Activated CD4-positive, alpha-beta memory T cell treated with anti-CD3 and anti-CD28 coated beads, Interleukin-2, amount 10 ng/mL, durations not matched to agents 7 days and 5 days (primary cell): ENCODE results near the gene HMCN2. TPM values are rescaled to one million over a fixed set of nuclear protein-coding genes. Genes with fewer than 3 reads are reported as not detected.
"Not testable (repeated sequence)": the region's sequence is repeated elsewhere in the genome, so short reads cannot be mapped to it uniquely, and the experiment has no call there.

Experiments
- CTCF ChIA-PET: fragments of 350-600 bp; sonication (Branson Sonifier 250); formaldehyde crosslinking; loops from one replicate; lab custom pipeline; 2021; ENCODE audit warnings: antibody characterized with exemption, inconsistent platforms; lab: Charles Lee
- POLR2A ChIA-PET: fragments of 350-600 bp; sonication (Branson Sonifier 250); formaldehyde crosslinking; loops from one replicate; lab custom pipeline; 2021; ENCODE audit warnings: antibody characterized with exemption; lab: Charles Lee
- DNase-seq: peaks from one replicate; pipeline ENCODE4 v3.0.0-alpha.2; 2020
- H3K27ac Mint-ChIP-seq: one replicate; pipeline ENCODE4 v1.8.0; 2021; ENCODE audit warnings: mild to moderate bottlenecking, mixed read lengths
- H3K27me3 Mint-ChIP-seq: one replicate; pipeline ENCODE4 v1.8.0; 2021; ENCODE audit warnings: mixed read lengths
- H3K36me3 Mint-ChIP-seq: one replicate; pipeline ENCODE4 v1.8.0; 2021; ENCODE audit warnings: low read depth, mixed read lengths
- H3K4me1 Mint-ChIP-seq: one replicate; pipeline ENCODE4 v1.8.0; 2021; ENCODE audit warnings: mixed read lengths
- H3K4me3 Mint-ChIP-seq: one replicate; pipeline ENCODE4 v1.8.0; 2021; ENCODE audit warnings: mild to moderate bottlenecking, mixed read lengths
- H3K9me3 Mint-ChIP-seq: one replicate; pipeline ENCODE4 v1.8.0; 2021; ENCODE audit warnings: mixed read lengths
- total RNA-seq, 2 experiments: library from RNA; stranded (reverse); gene quantifications; one replicate each; pipeline ENCODE4 v1.2.3, GENCODE V29; 2021

The HMCN2 gene
- total RNA-seq, 2 experiments from 2014 or later, result not detected

DNA sequence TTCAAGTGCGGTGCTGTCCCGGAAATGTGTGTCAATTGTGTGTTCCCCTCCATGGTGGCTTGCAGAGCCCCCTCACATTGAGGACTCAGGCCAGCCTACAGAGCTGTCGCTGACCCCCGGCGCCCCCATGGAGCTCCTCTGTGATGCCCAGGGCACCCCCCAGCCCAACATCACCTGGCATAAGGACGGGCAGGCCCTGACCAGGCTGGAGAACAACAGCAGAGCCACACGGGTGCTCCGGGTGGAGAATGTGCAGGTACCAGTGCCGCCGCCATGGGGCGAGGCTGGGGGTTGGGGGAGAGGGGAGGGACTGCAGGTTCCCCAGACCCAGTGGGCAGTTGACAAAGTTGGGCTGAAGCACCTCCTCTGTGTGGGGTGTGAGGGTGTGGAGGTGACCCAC is 128.8 kb downstream of the HMCN2 start:
- Mint-ChIP-seq H3K4me1 (no peaks in the 10 kb centered on the region), H3K4me3 (no peak overlapping the region), H3K9me3 (no peaks in the 10 kb centered on the region), H3K27me3 (no peaks in the 10 kb centered on the region), H3K36me3 (no peaks in the 10 kb centered on the region), H3K27ac (no peak overlapping the region)
- ChIA-PET CTCF (no interaction called here), POLR2A (no interaction called here)
- no peak for DNase-seq

GRCh38 chr9:130394814-130395470 is 129.4 kb downstream of the HMCN2 start:
- H3K4me3 Mint-ChIP-seq, result no peak overlapping the region
- no peaks in the 10 kb centered on the region for H3K9me3 Mint-ChIP-seq
- H3K27me3 Mint-ChIP-seq, result no peaks in the 10 kb centered on the region
- H3K36me3 Mint-ChIP-seq, result no peaks in the 10 kb centered on the region
- POLR2A ChIA-PET, result no interaction called here
- no peak overlapping the region for H3K27ac Mint-ChIP-seq
- CTCF ChIA-PET, result no interaction called here
- DNase-seq, result no peak
- no peaks in the 10 kb centered on the region for H3K4me1 Mint-ChIP-seq

DNA sequence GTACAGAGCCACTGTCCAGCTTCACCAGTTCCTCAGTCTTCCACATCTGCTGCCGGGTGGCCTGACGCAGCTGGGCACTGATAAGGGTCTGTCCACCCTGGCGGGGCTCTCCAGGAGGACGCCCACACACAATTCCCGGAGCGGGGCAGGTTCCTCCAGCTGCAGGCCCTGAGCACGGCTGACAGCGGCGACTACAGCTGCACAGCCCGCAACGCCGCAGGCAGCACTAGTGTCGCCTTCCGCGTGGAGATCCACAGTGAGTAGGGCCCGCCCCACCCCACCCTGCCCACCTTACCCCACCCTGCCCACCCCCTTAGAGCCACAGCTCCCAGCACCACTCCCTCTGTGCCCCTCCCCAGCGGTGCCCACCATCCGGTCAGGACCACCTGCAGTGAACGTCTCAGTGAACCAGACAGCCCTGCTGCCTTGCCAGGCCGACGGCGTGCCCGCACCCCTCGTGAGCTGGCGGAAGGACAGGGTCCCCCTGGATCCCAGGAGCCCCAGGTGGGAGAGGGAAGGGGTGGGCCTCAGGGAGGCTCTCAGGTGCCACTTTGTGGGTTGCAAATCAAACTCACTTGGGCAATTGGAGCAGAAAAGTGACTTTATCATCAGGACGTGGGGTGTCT is 130.4 kb downstream of the HMCN2 start:
- Mint-ChIP-seq H3K27ac (no peak overlapping the region), H3K27me3 (no peaks in the 10 kb centered on the region), H3K4me1 (no peaks in the 10 kb centered on the region), H3K36me3 (no peaks in the 10 kb centered on the region), H3K9me3 (no peaks in the 10 kb centered on the region), H3K4me3 (no peak overlapping the region)
- POLR2A ChIA-PET, result no interaction called here
- DNase-seq, result no peak
- CTCF ChIA-PET, result no interaction called here

DNA sequence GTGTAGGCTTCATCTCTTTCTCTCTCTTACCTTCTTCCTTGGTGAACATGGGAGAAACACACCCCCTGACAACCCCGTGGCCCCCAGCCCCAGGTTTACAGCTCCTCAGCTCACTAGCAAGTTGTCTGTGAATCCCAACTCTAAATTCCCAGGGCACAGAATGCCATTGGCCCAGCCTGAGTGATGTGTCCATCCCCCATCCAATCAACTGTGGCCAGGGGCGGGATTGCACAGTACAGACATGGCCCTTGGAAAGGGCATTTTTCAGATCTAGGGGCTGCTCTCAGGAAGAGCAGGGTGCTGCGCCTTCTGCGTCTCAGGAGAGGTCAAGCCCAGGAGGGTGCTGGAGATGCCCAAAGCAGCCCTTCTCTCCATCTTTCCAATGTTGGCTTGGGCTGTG is 131.0 kb downstream of the HMCN2 start:
- H3K27ac Mint-ChIP-seq, result no peak overlapping the region
- H3K36me3 Mint-ChIP-seq, result no peaks in the 10 kb centered on the region
- H3K4me3 Mint-ChIP-seq, result no peak overlapping the region
- no peaks in the 10 kb centered on the region for H3K27me3 Mint-ChIP-seq
- POLR2A ChIA-PET, result no interaction called here
- CTCF ChIA-PET, result no interaction called here
- no peaks in the 10 kb centered on the region for H3K4me1 Mint-ChIP-seq
- no peak for DNase-seq
- H3K9me3 Mint-ChIP-seq, result no peaks in the 10 kb centered on the region

- no peak overlapping the region for H3K4me3 Mint-ChIP-seq
- ChIA-PET CTCF (interaction anchor here (0.8 kb wide), 1 partner anchor 40 kb away, joined by 3 read pairs; no protein-coding TSS in a partner anchor), POLR2A (no interaction called here)
- H3K27ac Mint-ChIP-seq, result no peak overlapping the region
- no peaks in the 10 kb centered on the region for H3K4me1 Mint-ChIP-seq
- no peaks in the 10 kb centered on the region for H3K27me3 Mint-ChIP-seq
- no peak for DNase-seq
- H3K9me3 Mint-ChIP-seq, result no peaks in the 10 kb centered on the region
- no peaks in the 10 kb centered on the region for H3K36me3 Mint-ChIP-seq
These were observed 133.1 kb downstream of the HMCN2 start for GRCh38 chr9:130398487-130399240.

DNA sequence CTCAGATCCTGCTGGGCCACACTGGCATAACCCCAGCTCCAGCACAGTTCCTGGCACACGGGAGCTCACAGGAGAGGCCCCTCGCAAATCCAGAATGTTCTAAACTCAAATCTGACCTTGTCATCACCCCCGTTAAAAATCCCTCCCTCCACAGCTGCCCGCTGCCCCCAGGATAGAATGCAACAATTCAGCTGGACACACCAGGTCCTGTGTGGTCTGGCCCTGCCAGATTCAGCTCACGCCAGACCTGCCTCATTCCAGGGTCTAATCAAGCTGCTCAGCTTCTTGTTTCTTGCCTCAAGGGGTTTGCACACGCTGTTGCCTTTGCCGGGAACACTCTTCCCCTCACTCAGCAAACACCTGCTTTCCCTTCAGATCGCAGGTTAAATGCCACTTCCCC is 134.2 kb downstream of the HMCN2 start:
- DNase-seq, result no peak
- ChIA-PET POLR2A (no interaction called here), CTCF (interaction anchor here (0.8 kb wide), 1 partner anchor 41 kb away, joined by 3 read pairs; no protein-coding TSS in a partner anchor)
- no peaks in the 10 kb centered on the region for H3K36me3 Mint-ChIP-seq
- no peak overlapping the region for H3K27ac Mint-ChIP-seq
- H3K4me3 Mint-ChIP-seq, result no peak overlapping the region
- H3K9me3 Mint-ChIP-seq, result no peaks in the 10 kb centered on the region
- no peaks in the 10 kb centered on the region for H3K27me3 Mint-ChIP-seq
- H3K4me1 Mint-ChIP-seq, result no peaks in the 10 kb centered on the region

GRCh38 chr9:130400870-130401269 is 135.3 kb downstream of the HMCN2 start:
- DNase-seq, result no peak
- Mint-ChIP-seq H3K27me3 (no peaks in the 10 kb centered on the region), H3K4me1 (no peaks in the 10 kb centered on the region), H3K27ac (no peak overlapping the region), H3K4me3 (no peak overlapping the region), H3K36me3 (no peaks in the 10 kb centered on the region), H3K9me3 (no peaks in the 10 kb centered on the region)
- POLR2A ChIA-PET, result no interaction called here
- CTCF ChIA-PET, result no interaction called here

- H3K27me3 Mint-ChIP-seq, POLR2A ChIA-PET, H3K4me1 Mint-ChIP-seq, H3K36me3 Mint-ChIP-seq, CTCF ChIA-PET, DNase-seq, H3K27ac Mint-ChIP-seq, H3K4me3 Mint-ChIP-seq, H3K9me3 Mint-ChIP-seq: not testable (repeated sequence)
These were observed 136.2 kb downstream of the HMCN2 start for GRCh38 chr9:130401742-130402141.

GRCh38 chr9:130402243-130402642 is 136.7 kb downstream of the HMCN2 start:
- H3K27ac Mint-ChIP-seq, result no peak overlapping the region
- no peaks in the 10 kb centered on the region for H3K27me3 Mint-ChIP-seq
- CTCF ChIA-PET, result no interaction called here
- DNase-seq, result no peak
- POLR2A ChIA-PET, result no interaction called here
- no peaks in the 10 kb centered on the region for H3K36me3 Mint-ChIP-seq
- no peaks in the 10 kb centered on the region for H3K9me3 Mint-ChIP-seq
- H3K4me1 Mint-ChIP-seq, result no peaks in the 10 kb centered on the region
- no peak overlapping the region for H3K4me3 Mint-ChIP-seq

GRCh38 chr9:130402645-130403440 is 137.3 kb downstream of the HMCN2 start:
- Mint-ChIP-seq H3K27ac (no peak overlapping the region), H3K27me3 (no peaks in the 10 kb centered on the region), H3K9me3 (no peaks in the 10 kb centered on the region), H3K36me3 (no peaks in the 10 kb centered on the region), H3K4me1 (no peaks in the 10 kb centered on the region), H3K4me3 (no peak overlapping the region)
- POLR2A ChIA-PET, result no interaction called here
- DNase-seq, result no peak
- CTCF ChIA-PET, result no interaction called here

DNA sequence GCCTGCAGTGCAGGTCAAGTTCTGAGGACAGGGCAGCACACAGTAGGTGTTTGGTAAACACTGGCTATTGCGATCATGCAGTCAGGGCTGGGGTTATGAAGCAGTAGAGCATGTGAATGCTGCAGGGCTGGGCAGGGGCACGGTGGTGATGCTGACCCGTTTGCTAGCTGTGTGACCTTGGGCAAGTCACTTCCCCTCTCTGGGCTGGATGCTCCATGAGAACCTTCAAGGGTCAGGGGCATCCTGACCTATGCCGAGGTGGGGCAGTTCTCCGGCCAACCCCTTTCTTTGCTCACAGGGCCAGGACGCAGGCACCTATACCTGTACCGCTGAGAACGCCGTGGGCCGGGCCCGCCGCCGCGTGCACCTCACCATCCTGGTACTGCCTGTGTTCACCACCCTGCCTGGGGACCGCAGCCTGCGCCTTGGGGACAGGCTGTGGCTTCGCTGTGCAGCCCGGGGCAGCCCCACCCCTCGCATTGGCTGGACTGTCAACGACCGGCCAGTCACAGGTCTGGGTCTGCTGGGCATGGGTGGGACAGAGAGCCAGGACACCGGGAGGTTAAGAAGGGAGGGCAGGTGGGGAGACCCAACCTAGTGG is 140.2 kb downstream of the HMCN2 start:
- POLR2A ChIA-PET, result no interaction called here
- H3K27ac Mint-ChIP-seq, result no peak overlapping the region
- CTCF ChIA-PET, result no interaction called here
- no peaks in the 10 kb centered on the region for H3K9me3 Mint-ChIP-seq
- no peaks in the 10 kb centered on the region for H3K4me1 Mint-ChIP-seq
- no peak for DNase-seq
- no peaks in the 10 kb centered on the region for H3K36me3 Mint-ChIP-seq
- H3K4me3 Mint-ChIP-seq, result no peak overlapping the region
- H3K27me3 Mint-ChIP-seq, result peaks cover 2% of the 10 kb centered on the region

DNA sequence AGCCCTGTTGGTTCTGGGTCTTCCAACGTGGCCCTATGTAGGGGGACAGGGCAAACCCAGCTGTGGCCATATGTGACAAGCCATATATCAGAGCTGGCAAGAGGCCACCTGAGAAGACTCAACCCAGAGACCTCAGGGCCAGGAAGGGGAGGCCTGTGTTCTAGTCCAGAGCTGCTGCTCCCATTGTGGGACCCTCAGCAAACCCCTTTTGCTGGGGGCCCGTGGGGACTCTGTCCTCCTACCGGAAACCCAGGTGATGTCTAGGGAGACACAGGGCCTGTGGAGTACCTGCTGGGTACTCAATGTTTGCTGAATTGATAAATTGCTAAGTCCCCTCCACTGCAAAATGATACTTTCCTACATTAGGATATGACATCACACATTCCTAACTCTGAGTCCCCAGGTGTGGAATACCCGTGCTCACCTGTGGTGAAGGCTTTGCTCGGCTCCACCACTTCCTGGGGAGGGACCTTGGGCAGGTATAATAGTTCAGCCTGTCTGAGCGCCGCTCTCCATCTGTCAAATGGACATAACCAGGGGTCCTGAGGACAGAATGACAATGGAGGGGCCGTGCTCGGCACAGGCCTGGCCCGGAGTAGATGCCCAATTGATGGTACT is 140.8 kb downstream of the HMCN2 start:
- ChIA-PET CTCF (no interaction called here), POLR2A (no interaction called here)
- no peak overlapping the region for H3K27ac Mint-ChIP-seq
- no peak for DNase-seq
- no peaks in the 10 kb centered on the region for H3K9me3 Mint-ChIP-seq
- no peaks in the 10 kb centered on the region for H3K36me3 Mint-ChIP-seq
- H3K4me3 Mint-ChIP-seq, result no peak overlapping the region
- H3K27me3 Mint-ChIP-seq, result peaks cover 2% of the 10 kb centered on the region
- no peaks in the 10 kb centered on the region for H3K4me1 Mint-ChIP-seq
